K562 (cell line): Measurements from ENCODE around the gene B2M. TPM values are rescaled to one million over a fixed set of nuclear protein-coding genes. Genes with fewer than 3 reads are reported as not detected.
A peak's percentile ranks its signal among the peaks of the same experiment; 100 is the strongest.

Experiments
- CBX8 ChIP-seq: fragments of 200-600 bp; sonication (generic); IDR thresholded peaks from 2 replicates; pipeline ENCODE4 v1.6.1; 2012; ENCODE audit warnings: borderline replicate concordance, mixed run types, low read depth, mild to moderate bottlenecking, moderate library complexity, mixed read lengths, low read length, control low read depth, inconsistent platforms; ENCODE audit not compliant: poor library complexity, severe bottlenecking; ENCODE audit errors: extremely low read depth
- CHD4 ChIP-seq: fragments of 200-600 bp; sonication (generic); IDR thresholded peaks from 3 replicates; pipeline ENCODE4 v1.6.1; 2012; ENCODE audit warnings: low read depth, mild to moderate bottlenecking, mixed read lengths, low read length, inconsistent platforms; ENCODE audit not compliant: insufficient read depth, insufficient replicate concordance, poor library complexity, severe bottlenecking
- EP400 ChIP-seq: fragments of 450-650 bp; IDR thresholded peaks from 2 replicates; pipeline ENCODE4 v1.6.1; 2017; ENCODE audit warnings: antibody characterized with exemption, mild to moderate bottlenecking, moderate library complexity
- ESRRB ChIP-seq: fragments of 250-450 bp; sonication (Bioruptor Pico); IDR thresholded peaks from 2 replicates; pipeline ENCODE4 v1.5.0; 2020; ENCODE audit warnings: mild to moderate bottlenecking, moderate library complexity, borderline replicate concordance
- ILF3 ChIP-seq: fragments of 450-650 bp; IDR thresholded peaks from 2 replicates; pipeline ENCODE4 v1.6.1; 2018; ENCODE audit warnings: antibody characterized with exemption, mild to moderate bottlenecking, moderate library complexity, borderline replicate concordance
- JUND ChIP-seq, 2 experiments: IDR thresholded peaks; 2 replicates in 1 of 2; 3 replicates in 1 of 2; pipeline ENCODE4 v1.6.1; 2011; ENCODE audit warnings: borderline replicate concordance in 2 of 2, low read depth in 2 of 2, low read length in 2 of 2, improper control_type of control experiment in 1 of 2, missing biosample characterization in 1 of 2, missing genetic modification characterization in 1 of 2, missing genetic modification reagents in 1 of 2
- LCOR ChIP-seq: sonication (generic); formaldehyde crosslinking; IDR thresholded peaks from 2 replicates; pipeline ENCODE4 v1.8.0; 2022; ENCODE audit warnings: mild to moderate bottlenecking, missing genetic modification reagents
- NFXL1 ChIP-seq: fragments of 450-650 bp; formaldehyde crosslinking; IDR thresholded peaks from 2 replicates; pipeline ENCODE4 v1.4.0; 2021; ENCODE audit warnings: mild to moderate bottlenecking
- NR1H2 ChIP-seq: sonication (generic); formaldehyde crosslinking; IDR thresholded peaks from 2 replicates; pipeline ENCODE4 v1.4.0; 2020; ENCODE audit warnings: mild to moderate bottlenecking, missing genetic modification reagents
- POLR2AphosphoS2 ChIP-seq: IDR thresholded peaks from 2 replicates; pipeline ENCODE4 v1.6.1; 2012; ENCODE audit warnings: low read length, improper control_type of control experiment
- SIN3B ChIP-seq: fragments of 450-650 bp; IDR thresholded peaks from 2 replicates; pipeline ENCODE4 v1.6.1; 2017; ENCODE audit warnings: low read depth, mild to moderate bottlenecking, moderate library complexity
- SMARCC2 ChIP-seq: fragments of 450-650 bp; IDR thresholded peaks from 2 replicates; pipeline ENCODE4 v1.6.1; 2017; ENCODE audit warnings: antibody characterized with exemption, moderate library complexity, mild to moderate bottlenecking, low read depth
- SMC3 ChIP-seq: conservative IDR thresholded peaks from 2 replicates; pipeline ENCODE4 v1.6.1; 2011; ENCODE audit warnings: low read depth, low read length, improper control_type of control experiment; ENCODE audit not compliant: insufficient read depth
- ZBTB1 ChIP-seq: sonication (generic); formaldehyde crosslinking; IDR thresholded peaks from 2 replicates; pipeline ENCODE4 v1.8.1; 2023; ENCODE audit warnings: missing genetic modification reagents, low read depth, mild to moderate bottlenecking, borderline replicate concordance
- ZNF24 ChIP-seq: fragments of 450-650 bp; IDR thresholded peaks from 2 replicates; pipeline ENCODE4 v1.6.1; 2016
- ZNF282 ChIP-seq: sonication (generic); formaldehyde crosslinking; IDR thresholded peaks from 2 replicates; pipeline ENCODE4 v1.8.1; 2023; ENCODE audit warnings: missing genetic modification reagents
- ZNF780A ChIP-seq: fragments of 250-450 bp; sonication (Bioruptor Pico); IDR thresholded peaks from 2 replicates; pipeline ENCODE4 v1.5.0; 2021; ENCODE audit warnings: mild to moderate bottlenecking
- polyA plus RNA-seq, 8 experiments: library from polyadenylated mRNA; depleted of rRNA in 4 of 8; stranded (reverse) in 5 of 8; unstranded in 3 of 8; fragments of >200 nt; fragmentation: Nextera tagmentation in 2 of 8; fragmentation: Illumina TruSeq in 1 of 8; extraction: Ambion mirVana in 2 of 8; extraction: Trizol in 1 of 8; gene quantifications; 2 replicates each; pipeline versions ENCODE4 v1.2.1 to v1.2.3, GENCODE V29; 2011 to 2014; ENCODE audit warnings: inconsistent platforms in 1 of 8, missing spikeins in 1 of 8
- total RNA-seq, 7 experiments: library from RNA; depleted of rRNA in 6 of 7; stranded (reverse); fragments of >200 nt in 6 of 7; fragmentation: Illumina TruSeq in 2 of 7; extraction: Trizol in 2 of 7; gene quantifications; 2 replicates each; pipeline versions ENCODE4 v1.2.1 to v1.2.3, GENCODE V29; 2011 to 2021; ENCODE audit warnings: low replicate concordance in 1 of 7
- TF ChIP-seq, protein P1 (sequence below): fragments of 450-650 bp; formaldehyde crosslinking; conservative IDR thresholded peaks from 2 replicates; pipeline ENCODE4 v1.4.0; 2022; ENCODE audit warnings: mild to moderate bottlenecking, missing genetic modification characterization
- TF ChIP-seq, protein P2 (sequence below), 3 experiments: IDR thresholded peaks in 2 of 3; conservative IDR thresholded peaks in 1 of 3; 2 replicates each; pipeline ENCODE4 v1.5.1; 2011 to 2012; ENCODE audit warnings: low read length in 3 of 3, mild to moderate bottlenecking in 3 of 3, control low read depth in 2 of 3, improper control_type of control experiment in 1 of 3, inconsistent platforms in 1 of 3, low read depth in 1 of 3, mixed read lengths in 1 of 3, moderate library complexity in 1 of 3; ENCODE audit not compliant: insufficient read depth in 2 of 3
- TF ChIP-seq, protein P3 (sequence below): fragments of 450-650 bp; IDR thresholded peaks from 2 replicates; pipeline ENCODE4 v1.6.1; 2014; ENCODE audit warnings: low read depth, mild to moderate bottlenecking, moderate library complexity, borderline replicate concordance
- TF ChIP-seq, protein P4 (sequence below): fragments of 250-450 bp; sonication (Bioruptor Pico); IDR thresholded peaks from 2 replicates; pipeline ENCODE4 v1.8.0; 2021; ENCODE audit warnings: moderate library complexity, mild to moderate bottlenecking, inconsistent platforms

The B2M gene
- total and polyA plus RNA-seq, 9 of the 15 experiments (the other 6 are each of a cell fraction or from before 2014, with no cell fraction given) = 460 to 3,138 (median 1,032) TPM

DNA sequence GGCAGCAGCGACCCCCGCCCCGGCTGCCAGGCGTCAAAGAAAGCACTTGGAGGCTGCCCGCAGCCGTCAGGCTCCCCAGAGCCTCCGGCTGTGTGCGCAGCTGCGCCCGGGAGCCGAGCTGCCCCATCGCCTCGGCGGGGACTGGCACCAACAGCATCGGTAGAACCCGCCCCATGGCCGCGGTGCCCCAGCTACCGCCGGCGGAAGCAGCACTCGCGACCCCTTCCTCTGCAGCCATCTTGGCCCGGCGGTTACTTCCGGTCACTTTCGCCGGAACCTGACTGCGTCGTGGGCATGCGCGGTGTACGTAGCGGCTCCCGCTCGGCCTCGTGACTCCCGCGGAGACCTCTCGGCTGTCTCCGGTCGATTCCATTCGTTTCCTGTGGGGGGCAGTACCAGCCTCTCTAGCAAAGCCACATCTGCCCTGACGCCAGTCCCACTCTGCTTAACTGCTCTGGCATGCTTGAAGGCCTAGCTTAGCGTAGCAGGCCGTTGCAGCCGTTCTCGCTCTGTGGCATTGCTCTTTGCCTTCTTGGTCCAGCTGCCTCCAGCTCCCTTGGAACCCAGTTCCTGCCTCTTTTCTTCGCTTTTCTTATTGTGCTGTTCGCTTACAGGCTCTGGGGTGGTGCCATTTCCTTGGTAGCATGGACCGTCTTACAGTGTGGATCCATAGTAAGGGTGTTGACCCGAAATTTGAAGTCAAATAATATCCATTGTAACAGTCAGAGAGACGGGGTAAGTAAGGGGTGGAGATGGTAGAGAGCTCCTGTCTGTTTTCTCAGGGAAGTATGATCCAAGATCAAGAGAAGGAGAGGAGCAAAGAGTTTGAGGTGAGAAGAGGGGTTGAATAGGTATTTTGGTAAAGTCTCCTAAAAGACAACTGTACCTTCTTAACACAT lies 47.7 kb upstream of the B2M start, which contains the start of gene SPG11 (continued):
- TF ChIP-seq, protein P1, sequence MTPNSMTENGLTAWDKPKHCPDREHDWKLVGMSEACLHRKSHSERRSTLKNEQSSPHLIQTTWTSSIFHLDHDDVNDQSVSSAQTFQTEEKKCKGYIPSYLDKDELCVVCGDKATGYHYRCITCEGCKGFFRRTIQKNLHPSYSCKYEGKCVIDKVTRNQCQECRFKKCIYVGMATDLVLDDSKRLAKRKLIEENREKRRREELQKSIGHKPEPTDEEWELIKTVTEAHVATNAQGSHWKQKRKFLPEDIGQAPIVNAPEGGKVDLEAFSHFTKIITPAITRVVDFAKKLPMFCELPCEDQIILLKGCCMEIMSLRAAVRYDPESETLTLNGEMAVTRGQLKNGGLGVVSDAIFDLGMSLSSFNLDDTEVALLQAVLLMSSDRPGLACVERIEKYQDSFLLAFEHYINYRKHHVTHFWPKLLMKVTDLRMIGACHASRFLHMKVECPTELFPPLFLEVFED (CRISPR knock-in tag) = peak; percentile 25; the same call in 1 of the 2 replicates
- TF ChIP-seq SMARCC2 (no peak), CHD4 (no peak), POLR2AphosphoS2 (peak; percentile 77; the same call in 1 of the 2 replicates), ZNF780A (no peak), ZNF24 (peak; percentile 73), SIN3B (peak; percentile 88; the same call in 1 of the 2 replicates), ZNF282 (CRISPR knock-in tag) (peak; percentile 59; the same call in 1 of the 2 replicates), EP400 (peak; percentile 87), ESRRB (CRISPR knock-in tag) (peak; percentile 55; the same call in 1 of the 2 replicates), CBX8 (no peak), NR1H2 (no peak), LCOR (peak; percentile 93), JUND (IDR thresholded peaks at IDR 0.05; ENCODE audit: borderline replicate concordance, low read depth, low read length) (peak; percentile 65), JUND (tag; IDR thresholded peaks at IDR 0.05; ENCODE audit: borderline replicate concordance, low read depth, low read length) (peak; percentile 69; the same call in 1 of the 3 replicates), ILF3 (no peak), NFXL1 (no peak), SMC3 (peak; percentile 92), ZBTB1 (CRISPR knock-in tag) (no peak)
- TF ChIP-seq, protein P2, sequence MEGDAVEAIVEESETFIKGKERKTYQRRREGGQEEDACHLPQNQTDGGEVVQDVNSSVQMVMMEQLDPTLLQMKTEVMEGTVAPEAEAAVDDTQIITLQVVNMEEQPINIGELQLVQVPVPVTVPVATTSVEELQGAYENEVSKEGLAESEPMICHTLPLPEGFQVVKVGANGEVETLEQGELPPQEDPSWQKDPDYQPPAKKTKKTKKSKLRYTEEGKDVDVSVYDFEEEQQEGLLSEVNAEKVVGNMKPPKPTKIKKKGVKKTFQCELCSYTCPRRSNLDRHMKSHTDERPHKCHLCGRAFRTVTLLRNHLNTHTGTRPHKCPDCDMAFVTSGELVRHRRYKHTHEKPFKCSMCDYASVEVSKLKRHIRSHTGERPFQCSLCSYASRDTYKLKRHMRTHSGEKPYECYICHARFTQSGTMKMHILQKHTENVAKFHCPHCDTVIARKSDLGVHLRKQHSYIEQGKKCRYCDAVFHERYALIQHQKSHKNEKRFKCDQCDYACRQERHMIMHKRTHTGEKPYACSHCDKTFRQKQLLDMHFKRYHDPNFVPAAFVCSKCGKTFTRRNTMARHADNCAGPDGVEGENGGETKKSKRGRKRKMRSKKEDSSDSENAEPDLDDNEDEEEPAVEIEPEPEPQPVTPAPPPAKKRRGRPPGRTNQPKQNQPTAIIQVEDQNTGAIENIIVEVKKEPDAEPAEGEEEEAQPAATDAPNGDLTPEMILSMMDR (IDR thresholded peaks at IDR 0.05 in 2 of 3, conservative IDR thresholded peaks at IDR 0.05 in 1 of 3; ENCODE audit: insufficient read depth in 2 of 3, low read depth in 1 of 3, low read length in 3 of 3) = peak; percentile 91 to 98 (median 93)
- TF ChIP-seq, protein P3, sequence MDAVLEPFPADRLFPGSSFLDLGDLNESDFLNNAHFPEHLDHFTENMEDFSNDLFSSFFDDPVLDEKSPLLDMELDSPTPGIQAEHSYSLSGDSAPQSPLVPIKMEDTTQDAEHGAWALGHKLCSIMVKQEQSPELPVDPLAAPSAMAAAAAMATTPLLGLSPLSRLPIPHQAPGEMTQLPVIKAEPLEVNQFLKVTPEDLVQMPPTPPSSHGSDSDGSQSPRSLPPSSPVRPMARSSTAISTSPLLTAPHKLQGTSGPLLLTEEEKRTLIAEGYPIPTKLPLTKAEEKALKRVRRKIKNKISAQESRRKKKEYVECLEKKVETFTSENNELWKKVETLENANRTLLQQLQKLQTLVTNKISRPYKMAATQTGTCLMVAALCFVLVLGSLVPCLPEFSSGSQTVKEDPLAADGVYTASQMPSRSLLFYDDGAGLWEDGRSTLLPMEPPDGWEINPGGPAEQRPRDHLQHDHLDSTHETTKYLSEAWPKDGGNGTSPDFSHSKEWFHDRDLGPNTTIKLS = peak; percentile 58; the same call in 1 of the 2 replicates
- TF ChIP-seq, protein P4, sequence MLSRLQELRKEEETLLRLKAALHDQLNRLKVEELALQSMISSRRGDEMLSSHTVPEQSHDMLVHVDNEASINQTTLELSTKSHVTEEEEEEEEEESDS (CRISPR knock-in tag) = no peak
